Germinal center (tissue), 1 donor: ENCODE data around the gene CASZ1.

Experiments
- DNase-seq: peaks from one replicate; pipeline ENCODE4 v3.0.0; 2012; ENCODE audit warnings: mixed read lengths, low spot score

Gene CASZ1

DNA sequence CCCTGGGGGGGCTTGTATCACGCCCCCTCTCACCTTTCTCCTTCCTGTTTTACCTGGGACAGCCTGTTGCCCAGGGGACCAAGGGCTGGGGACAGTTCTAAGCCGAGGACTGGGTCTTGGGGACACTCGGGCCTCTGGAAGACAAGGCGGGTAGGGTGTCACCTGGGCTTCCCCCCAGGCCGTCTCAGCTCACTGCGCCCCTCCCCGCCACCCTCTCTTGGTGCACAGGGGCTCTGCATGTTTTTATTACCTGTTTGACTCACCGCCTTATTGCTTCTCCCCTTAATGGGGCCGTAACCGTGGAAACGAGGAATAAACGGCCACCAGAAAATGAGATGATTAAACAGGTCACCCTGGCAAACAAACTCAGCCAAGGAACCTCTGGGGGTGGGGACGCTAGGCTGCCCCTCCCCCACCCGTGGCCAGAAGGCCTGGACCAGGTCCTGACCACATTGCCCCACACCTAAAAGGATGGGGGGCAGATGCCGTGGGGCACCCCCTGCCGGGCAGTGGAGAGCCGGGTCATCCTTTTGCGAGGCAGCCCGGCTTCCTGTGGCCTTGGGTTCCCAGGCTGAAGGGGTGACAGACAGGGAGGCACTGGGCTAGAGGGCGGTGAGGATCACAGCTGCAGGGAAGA lies 109.9 kb downstream of the CASZ1 start:
- DNase-seq = no peak

GRCh38 chr1:10685808-10686403 lies 110.5 kb downstream of the CASZ1 start:
- DNase-seq = no peak

DNA sequence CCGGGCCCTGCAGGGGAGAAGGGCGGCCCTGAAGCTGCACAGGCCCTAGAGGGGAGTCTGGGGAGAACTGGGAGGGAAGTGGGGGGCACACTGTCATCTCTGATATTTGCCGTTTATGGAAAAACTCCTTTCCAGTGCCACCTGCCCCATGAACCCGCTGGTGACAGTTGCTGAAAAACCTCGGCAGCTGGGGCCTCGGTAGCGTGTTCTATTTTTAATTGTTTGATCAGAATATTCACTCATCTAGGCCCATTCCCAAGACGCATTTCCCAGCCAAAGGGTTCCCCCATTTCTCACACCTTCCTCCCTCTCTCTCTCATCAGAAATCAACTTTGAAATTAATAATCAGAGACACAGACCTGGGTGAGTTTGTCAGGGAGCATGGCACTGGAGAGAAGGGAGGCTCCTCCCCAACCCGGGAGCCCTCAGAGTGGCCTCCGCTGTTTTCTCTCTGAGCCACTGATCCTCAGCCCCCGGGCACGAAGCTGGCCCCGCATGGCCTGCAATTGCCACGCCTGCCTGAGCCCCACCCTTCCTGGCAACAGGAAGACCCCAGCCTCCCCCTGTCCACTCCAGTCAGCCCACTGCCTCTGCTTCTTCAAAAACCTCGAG lies 111.1 kb downstream of the CASZ1 start:
- no peak for DNase-seq

GRCh38 chr1:10684221-10684620 lies 112.2 kb downstream of the CASZ1 start:
- DNase-seq = no peak

DNA sequence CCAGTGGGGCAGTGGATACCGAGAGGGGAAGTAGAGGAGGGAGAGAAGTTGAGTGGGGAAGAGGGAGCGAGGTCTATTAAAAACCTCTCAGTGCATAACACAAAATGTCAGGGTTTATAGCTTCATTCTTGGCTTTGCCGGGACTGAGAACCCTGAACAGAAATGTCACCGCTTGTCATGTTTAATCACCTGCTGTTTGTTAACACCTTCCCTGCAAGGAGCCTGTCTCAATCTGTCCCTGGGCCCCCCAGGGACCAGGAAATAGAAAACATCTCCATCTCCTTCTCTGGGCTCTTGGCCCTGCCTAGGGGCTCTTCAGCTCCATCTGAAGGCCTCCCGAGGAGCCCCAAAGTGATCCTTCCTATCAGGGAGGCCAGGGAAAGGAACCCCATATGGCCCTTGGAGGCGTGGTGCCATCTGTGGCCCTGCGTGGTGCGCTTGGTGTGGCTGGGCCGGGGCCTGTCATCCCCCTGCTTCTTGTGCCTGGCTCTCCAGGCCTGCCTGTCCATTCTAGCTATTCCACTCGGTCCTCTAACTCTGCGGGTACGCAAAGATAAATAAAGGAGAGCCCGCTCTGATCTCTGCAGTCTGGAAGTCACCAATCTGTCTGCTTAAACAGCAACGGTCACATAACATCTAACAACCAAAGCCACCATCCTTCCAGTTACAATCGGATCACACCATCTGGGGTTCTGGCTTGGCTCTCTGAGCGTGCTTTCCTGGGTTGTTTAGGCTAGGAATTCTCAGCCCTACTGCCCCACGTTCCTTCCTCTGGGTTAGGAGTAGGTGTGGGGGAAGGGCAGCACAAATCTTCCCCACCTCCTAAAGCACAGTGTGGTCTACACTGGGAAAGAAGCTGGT lies 113.8 kb downstream of the CASZ1 start:
- DNase-seq = no peak

- no peak for DNase-seq
Observed at GRCh38 chr1:10682108-10682445, 114.4 kb downstream of the CASZ1 start.

DNA sequence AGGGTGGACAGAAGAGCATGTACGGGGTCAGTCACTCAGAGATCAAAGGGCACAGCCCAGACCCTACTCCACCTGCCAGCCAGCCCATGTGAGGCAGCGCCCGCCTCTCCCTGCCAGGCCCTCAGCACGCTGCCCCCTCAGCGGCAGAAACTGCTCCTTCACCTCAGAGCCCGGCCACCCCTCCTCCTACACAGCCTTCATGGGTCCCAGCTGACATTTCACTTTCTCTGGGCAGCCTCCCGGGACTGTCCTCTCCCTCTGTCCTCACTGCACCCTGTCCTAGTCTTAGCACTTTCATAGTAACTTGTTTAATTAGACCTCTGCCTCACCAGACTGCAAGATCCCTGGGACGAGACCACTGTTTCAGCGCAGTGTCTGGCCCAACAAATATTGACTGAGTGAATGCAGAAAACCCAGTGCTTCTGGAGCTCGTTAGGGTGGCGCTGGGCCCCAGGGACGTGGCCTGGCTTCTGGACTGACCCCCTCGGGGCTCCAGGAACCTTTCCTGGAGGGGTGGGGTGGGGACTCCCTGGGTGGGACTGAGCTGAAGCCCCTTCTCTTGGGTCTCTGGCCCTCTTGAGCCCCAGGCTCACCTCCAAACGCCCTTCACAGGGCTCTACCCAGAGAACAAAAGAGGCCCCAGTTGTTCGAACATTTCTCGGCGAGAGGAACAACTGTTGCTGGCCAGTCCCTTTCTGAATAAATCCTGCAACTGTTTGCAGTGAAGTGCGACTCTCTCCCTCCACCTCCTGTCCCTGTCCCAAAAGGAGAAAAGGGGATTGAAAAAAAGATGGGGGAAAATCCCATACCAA lies 114.9 kb downstream of the CASZ1 start:
- DNase-seq = no peak

GRCh38 chr1:10680487-10680886 lies 116.0 kb downstream of the CASZ1 start:
- no peak for DNase-seq

- DNase-seq = no peak
Observed at GRCh38 chr1:10679496-10680220, 116.8 kb downstream of the CASZ1 start.

DNA sequence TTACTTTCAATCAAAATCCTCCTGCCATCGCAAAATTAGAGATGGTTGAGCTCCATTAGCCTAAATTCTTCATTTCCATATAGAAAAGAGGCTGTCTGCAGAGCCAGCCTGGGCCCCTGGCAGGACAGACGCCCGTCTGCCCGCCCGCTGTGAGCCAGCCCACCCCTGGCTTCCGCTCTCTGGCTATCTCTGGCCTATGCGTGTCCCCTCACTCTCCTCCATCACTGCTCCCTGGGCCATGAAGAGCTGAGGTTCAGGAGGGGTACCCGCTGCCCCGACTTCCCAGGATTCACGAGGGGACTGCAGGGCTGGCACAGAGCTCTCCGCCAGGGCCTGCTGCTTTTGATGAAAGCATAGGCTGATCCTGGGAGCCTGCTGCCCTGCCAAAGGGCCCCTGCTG lies 117.6 kb downstream of the CASZ1 start:
- DNase-seq = no peak

GRCh38 chr1:10678402-10678801 lies 118.0 kb downstream of the CASZ1 start:
- DNase-seq = no peak

- no peak for DNase-seq
Observed at GRCh38 chr1:10677491-10678391, 118.7 kb downstream of the CASZ1 start.

GRCh38 chr1:10676963-10677362 lies 119.5 kb downstream of the CASZ1 start:
- no peak for DNase-seq

DNA sequence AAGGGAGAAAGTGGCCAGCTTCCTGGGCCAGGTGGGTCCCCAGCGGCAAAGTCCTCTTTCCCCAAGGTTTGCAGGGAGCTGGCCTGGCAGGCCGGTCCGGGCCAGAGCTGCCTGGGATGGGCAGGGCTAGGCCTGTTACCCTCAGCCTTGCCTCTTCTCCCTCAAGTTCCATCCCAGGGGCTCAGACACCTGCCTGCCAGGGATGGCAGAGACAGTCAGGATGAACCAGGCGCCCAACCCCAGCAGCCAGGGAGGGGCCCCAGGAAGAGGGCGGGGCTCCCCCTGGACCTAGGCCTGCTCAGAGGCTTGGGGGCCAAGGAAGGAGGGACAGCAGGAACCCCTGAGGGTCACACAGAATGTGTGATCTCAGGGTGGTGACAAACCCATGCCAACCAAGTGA lies 120.6 kb downstream of the CASZ1 start:
- no peak for DNase-seq

GRCh38 chr1:10674700-10675609 lies 121.5 kb downstream of the CASZ1 start:
- no peak for DNase-seq

GRCh38 chr1:10674222-10674621 lies 122.2 kb downstream of the CASZ1 start:
- no peak for DNase-seq

GRCh38 chr1:10673109-10673711 lies 123.2 kb downstream of the CASZ1 start:
- DNase-seq = no peak

DNA sequence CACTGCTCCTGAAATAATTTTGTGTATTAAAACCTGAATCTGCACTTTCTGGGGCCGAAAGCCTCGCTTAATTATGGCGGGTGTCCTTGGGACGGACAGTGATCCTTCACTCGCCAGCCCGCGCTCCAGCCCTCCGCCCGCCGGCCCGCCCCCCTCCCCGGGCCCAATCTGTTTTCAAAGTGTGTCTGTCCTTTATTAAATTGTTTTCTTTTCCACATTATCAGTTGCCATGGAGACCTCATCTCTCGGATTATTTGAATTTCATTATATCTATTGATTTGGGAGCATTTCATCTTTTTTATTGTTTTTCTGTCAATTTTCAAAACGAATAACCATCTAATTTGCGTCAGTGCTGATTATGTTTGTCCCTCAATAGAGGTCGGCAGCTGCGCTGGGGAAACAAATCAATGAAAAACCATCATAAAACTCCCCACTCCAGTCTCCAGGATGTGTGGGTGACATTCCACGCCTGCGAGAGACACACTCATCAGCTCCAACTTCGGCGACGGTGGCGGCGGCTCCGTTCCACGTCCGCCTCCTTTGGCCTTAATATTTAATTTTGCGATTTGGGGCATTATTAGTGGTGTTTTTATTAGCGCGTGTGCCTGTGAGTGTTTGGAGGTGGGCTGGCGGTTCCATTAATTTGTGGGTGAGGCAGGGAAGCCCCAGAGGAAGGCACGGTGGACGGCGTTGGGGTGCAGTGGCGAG lies 123.9 kb downstream of the CASZ1 start:
- no peak for DNase-seq
